Kidney (tissue), 14 donors: ENCODE data around the gene ULBP2. TPM values are rescaled to one million over a fixed set of nuclear protein-coding genes. Genes with fewer than 3 reads are reported as not detected.
"Not testable (repeated sequence)": the region's sequence is repeated elsewhere in the genome, so short reads cannot be mapped to it uniquely, and the experiment has no call there.

Source experiments
- DNase-seq, 5 donors: peaks; one replicate each; pipeline ENCODE4 v3.0.0-alpha.2; 2013 to 2020
- FAIRE-seq: peaks from 2 replicates; lab custom pipeline; 2012; peaks lifted over from hg19 to GRCh38; lab: Jason Lieb, UNC
- H3K27ac ChIP-seq, 2 donors: one replicate each; pipeline ENCODE4 v1.7.0; 2013; ENCODE audit warnings: low read depth in 2 of 2, low read length in 2 of 2, inconsistent platforms in 1 of 2
- H3K27me3 ChIP-seq: one replicate; pipeline ENCODE4 v1.7.1; 2013; ENCODE audit warnings: low read length, inconsistent platforms; ENCODE audit not compliant: control insufficient read depth, insufficient read depth
- H3K36me3 ChIP-seq, 3 donors: one replicate each; pipeline versions ENCODE4 v1.7.0 to v1.7.1; 2013; ENCODE audit warnings: low read length in 3 of 3, control low read depth in 1 of 3, inconsistent platforms in 1 of 3; ENCODE audit not compliant: insufficient read depth in 3 of 3, control insufficient read depth in 2 of 3
- H3K4me1 ChIP-seq, 3 donors: one replicate each; pipeline versions ENCODE4 v1.7.0 to v1.7.1; 2013; ENCODE audit warnings: low read length in 3 of 3, inconsistent platforms in 1 of 3, low read depth in 1 of 3; ENCODE audit not compliant: control insufficient read depth in 2 of 3, insufficient read depth in 2 of 3
- H3K4me3 ChIP-seq, 3 donors: one replicate each; pipeline versions ENCODE4 v1.7.0 to v1.8.1; 2013; ENCODE audit warnings: low read length in 3 of 3, control low read depth in 1 of 3, inconsistent platforms in 1 of 3
- H3K9ac ChIP-seq, 3 donors: one replicate each; pipeline versions ENCODE4 v1.7.0 to v1.7.1; 2013; ENCODE audit warnings: low read length in 3 of 3, control low read depth in 1 of 3, inconsistent platforms in 1 of 3
- H3K9me3 ChIP-seq, 3 donors: one replicate each; pipeline versions ENCODE4 v1.7.0 to v1.7.1; 2013; ENCODE audit warnings: low read length in 3 of 3, control low read depth in 1 of 3, inconsistent platforms in 1 of 3; ENCODE audit not compliant: control insufficient read depth in 2 of 3, insufficient read depth in 1 of 3
- intact Hi-C: fragments of 100-400 bp; cut with DNase I; formaldehyde crosslinking; loops from one replicate; pipeline ENCODE4 v1.11.1; 2022
- polyA plus RNA-seq: library from polyadenylated mRNA; stranded (reverse); fragments of 350-450 nt; fragmentation: Illumina TruSeq; extraction: RNeasy Lipid Tissue Mini Kit (QIAGEN cat#74804); gene quantifications from one replicate; pipeline ENCODE4 v1.2.3, GENCODE V29; 2014; ENCODE audit warnings: low read depth, low replicate concordance; ENCODE audit not compliant: insufficient read depth
- total RNA-seq: library from RNA; stranded (reverse); fragmentation: NEBNext Ultra II Directional; extraction: Animal tissue kit (Norgen Biotek cat#: 25700); gene quantifications from one replicate; pipeline ENCODE4 v1.2.1, GENCODE V29; 2021
- TF ChIP-seq, protein P1 (sequence below): IDR thresholded peaks from 3 replicates; pipeline ENCODE4 v1.5.1; 2012; ENCODE audit warnings: mild to moderate bottlenecking, moderate library complexity, borderline replicate concordance; ENCODE audit not compliant: insufficient read depth; ENCODE audit errors: extremely low read depth
- donor health status: control.
- donor health status: control.
- donor health status: control.
- donor health status: control.
- donor health status: control.
- donor health status: DM: yes; HTN: yes; CAD: no.
- donor health status: Normal renal cell carcinoma (clear cell type).

The ULBP2 gene
- total and polyA plus RNA-seq, 2 donors from 2014 or later, result 1.3 to 2.5 TPM

GRCh38 chr6:149939909-149940671 is 1.7 kb upstream of the ULBP2 start:
- intact Hi-C loops, result loop anchor here (5.0 kb wide), 1 partner anchor 67 kb away; no protein-coding TSS in a partner anchor
- Histone ChIP-seq H3K27ac (no peak overlapping the region), H3K4me1 (peaks cover 0 to 9% (median 3%) of the 10 kb centered on the region in 3 donors), H3K36me3 (no peaks in the 10 kb centered on the region), H3K9me3 (no peaks in the 10 kb centered on the region), H3K27me3 (peaks cover 54% of the 10 kb centered on the region), H3K9ac (no peak overlapping the region), H3K4me3 (no peak overlapping the region)
- TF ChIP-seq, protein P1, sequence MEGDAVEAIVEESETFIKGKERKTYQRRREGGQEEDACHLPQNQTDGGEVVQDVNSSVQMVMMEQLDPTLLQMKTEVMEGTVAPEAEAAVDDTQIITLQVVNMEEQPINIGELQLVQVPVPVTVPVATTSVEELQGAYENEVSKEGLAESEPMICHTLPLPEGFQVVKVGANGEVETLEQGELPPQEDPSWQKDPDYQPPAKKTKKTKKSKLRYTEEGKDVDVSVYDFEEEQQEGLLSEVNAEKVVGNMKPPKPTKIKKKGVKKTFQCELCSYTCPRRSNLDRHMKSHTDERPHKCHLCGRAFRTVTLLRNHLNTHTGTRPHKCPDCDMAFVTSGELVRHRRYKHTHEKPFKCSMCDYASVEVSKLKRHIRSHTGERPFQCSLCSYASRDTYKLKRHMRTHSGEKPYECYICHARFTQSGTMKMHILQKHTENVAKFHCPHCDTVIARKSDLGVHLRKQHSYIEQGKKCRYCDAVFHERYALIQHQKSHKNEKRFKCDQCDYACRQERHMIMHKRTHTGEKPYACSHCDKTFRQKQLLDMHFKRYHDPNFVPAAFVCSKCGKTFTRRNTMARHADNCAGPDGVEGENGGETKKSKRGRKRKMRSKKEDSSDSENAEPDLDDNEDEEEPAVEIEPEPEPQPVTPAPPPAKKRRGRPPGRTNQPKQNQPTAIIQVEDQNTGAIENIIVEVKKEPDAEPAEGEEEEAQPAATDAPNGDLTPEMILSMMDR, result no peak
- DNase-seq (peak in 1 of 5 donors; percentile 56), FAIRE-seq (no peak)

DNA sequence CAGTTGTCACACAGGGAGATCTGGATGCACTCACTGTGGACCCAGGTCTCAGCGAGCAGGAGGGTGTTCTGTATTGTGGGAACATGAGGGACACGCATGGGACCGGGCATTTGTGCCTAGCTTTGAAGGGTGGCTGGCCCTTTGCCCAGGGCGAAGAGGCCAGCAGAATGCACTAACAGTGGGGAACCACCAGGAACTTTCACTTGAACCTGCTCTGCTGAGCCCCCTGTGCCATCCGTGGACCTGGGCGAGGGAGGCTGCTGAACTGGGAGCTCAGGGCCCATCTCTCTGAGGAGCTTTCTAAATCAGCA is 1.2 kb upstream of the ULBP2 start:
- DNase-seq (peak in 1 of 5 donors; percentile 54), FAIRE-seq (no peak)
- no peak overlapping the region for H3K4me3 ChIP-seq

GRCh38 chr6:149942461-149942829 is 631 bp downstream of the ULBP2 start:
- TF ChIP-seq, protein P1, result no peak
- Histone ChIP-seq H3K4me1 (peaks cover 0 to 9% (median 3%) of the 10 kb centered on the region in 3 donors), H3K27me3 (peaks cover 35% of the 10 kb centered on the region), H3K36me3 (no peaks in the 10 kb centered on the region), H3K9ac (no peak overlapping the region), H3K27ac (no peak overlapping the region), H3K9me3 (no peaks in the 10 kb centered on the region), H3K4me3 (peak overlapping the region in 1 of 3 donors; percentile 54)
- FAIRE-seq, result no peak
- no peak for DNase-seq
- intact Hi-C loops, result no loop called here

More for the DNA sequence above, 1.2 kb upstream of the ULBP2 start:
- no peaks in the 10 kb centered on the region for H3K9me3 ChIP-seq
- intact Hi-C loops, result no loop called here
- H3K27me3 ChIP-seq, result peaks cover 50% of the 10 kb centered on the region
- TF ChIP-seq, protein P1, result no peak
- H3K4me1 ChIP-seq, result peaks cover 0 to 9% (median 3%) of the 10 kb centered on the region in 3 donors
- no peaks in the 10 kb centered on the region for H3K36me3 ChIP-seq
- no peak overlapping the region for H3K9ac ChIP-seq
- no peak overlapping the region for H3K27ac ChIP-seq

GRCh38 chr6:149943321-149943720 is 1.5 kb downstream of the ULBP2 start:
- H3K27ac ChIP-seq, H3K4me1 ChIP-seq, H3K9me3 ChIP-seq, H3K36me3 ChIP-seq, FAIRE-seq, H3K4me3 ChIP-seq, H3K9ac ChIP-seq, intact Hi-C loops: not testable (repeated sequence)
- peak in 1 of 5 donors; percentile 2 for DNase-seq
- peaks cover 31% of the 10 kb centered on the region for H3K27me3 ChIP-seq

GRCh38 chr6:149945276-149945675 is 3.5 kb downstream of the ULBP2 start:
- H3K4me3 ChIP-seq, H3K9me3 ChIP-seq, FAIRE-seq, H3K9ac ChIP-seq, DNase-seq, H3K36me3 ChIP-seq, H3K4me1 ChIP-seq, H3K27ac ChIP-seq, intact Hi-C loops: not testable (repeated sequence)
- peaks cover 17% of the 10 kb centered on the region for H3K27me3 ChIP-seq

- H3K9me3 ChIP-seq, H3K4me3 ChIP-seq, intact Hi-C loops, H3K36me3 ChIP-seq, H3K9ac ChIP-seq, FAIRE-seq, H3K4me1 ChIP-seq, H3K27ac ChIP-seq, DNase-seq: not testable (repeated sequence)
- H3K27me3 ChIP-seq, result peaks cover 19% of the 10 kb centered on the region
These were observed 4.8 kb downstream of the ULBP2 start for GRCh38 chr6:149946631-149947030.
